ENCODE results near the gene CCDC61.

Gene CCDC61, protein sequence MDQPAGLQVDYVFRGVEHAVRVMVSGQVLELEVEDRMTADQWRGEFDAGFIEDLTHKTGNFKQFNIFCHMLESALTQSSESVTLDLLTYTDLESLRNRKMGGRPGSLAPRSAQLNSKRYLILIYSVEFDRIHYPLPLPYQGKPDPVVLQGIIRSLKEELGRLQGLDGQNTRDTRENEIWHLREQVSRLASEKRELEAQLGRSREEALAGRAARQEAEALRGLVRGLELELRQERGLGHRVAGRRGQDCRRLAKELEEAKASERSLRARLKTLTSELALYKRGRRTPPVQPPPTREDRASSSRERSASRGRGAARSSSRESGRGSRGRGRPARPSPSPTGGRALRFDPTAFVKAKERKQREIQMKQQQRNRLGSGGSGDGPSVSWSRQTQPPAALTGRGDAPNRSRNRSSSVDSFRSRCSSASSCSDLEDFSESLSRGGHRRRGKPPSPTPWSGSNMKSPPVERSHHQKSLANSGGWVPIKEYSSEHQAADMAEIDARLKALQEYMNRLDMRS

DNA sequence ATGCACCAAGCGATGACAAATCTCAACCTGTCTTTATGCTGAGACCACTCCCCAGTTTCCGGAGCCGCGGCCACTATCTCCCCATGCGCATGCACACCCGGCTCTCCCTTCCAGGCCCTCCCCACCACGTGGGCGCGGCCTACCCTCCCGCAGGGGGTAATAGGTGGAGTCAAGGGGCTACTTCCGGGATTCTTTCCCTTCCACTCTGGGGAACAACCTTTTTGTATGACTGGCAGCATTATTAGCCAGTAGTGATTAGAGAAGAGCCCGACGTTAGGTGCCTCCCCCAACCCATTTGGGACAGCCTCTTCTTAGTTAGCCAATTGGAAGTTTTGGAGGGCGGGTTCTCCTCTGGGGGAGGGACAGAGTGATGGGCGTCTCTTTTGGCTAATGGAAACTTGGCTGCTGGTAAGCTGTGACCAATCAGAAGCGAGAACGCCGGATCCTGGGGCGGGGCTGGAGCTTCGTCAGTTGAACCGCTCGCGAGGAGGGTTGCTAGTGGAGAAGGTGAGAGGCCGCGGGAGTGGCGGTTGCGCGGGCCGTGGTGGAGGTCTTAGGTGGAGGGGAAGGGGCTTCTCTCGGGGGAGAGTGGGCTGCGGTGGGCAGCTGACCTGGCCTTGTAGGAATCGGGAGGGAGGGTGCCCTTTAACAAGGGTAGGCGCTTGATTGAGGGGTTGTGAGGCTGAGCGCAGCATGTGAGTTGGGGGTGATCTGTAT is at the start of gene CCDC61:
CCDC61 (plus strand) TSS at position 470 of the 717 bp plus-strand sequence. CDS start 7,552 bp downstream, outside the sequence.
- peak; percentile 95 for DNase-seq (ENCODE audit: low read depth)

DNA sequence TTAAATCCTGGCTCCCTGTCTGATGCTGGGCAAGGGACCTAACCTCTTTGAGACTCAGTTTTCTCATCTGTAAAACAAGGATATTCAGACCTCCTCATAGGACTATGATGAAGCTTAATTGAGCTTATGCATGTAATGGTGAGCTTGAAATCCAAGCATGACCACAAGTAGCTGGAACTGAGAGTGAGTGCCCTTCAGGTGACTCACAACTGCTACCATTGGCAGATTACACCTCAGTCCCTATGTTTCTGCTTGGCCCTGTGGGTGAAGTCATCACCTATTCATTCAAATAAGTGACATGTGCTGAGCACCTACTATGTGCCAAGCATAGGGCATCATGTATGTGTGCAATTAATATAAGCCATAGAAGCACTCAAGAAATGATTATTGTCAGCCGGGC is 47.3 kb upstream of the CCDC61 start:
- DNase-seq (ENCODE audit: low read depth) = no peak

DNA sequence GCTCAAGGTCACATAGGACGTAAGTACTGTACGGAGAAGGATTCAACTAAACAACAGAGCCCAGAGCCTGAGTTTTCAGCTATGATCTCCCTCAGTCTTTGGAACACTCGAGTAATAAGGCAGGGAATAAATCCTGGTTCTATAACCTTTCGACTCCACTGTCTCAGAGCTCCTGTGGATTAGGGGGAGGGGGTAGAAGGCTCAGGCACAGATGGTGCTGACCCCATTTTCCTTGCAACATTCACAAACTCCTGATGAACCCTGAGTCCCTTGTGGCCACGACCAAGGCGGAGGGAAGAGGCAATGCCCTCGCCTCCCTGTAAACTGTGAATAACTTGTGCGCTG is 43.0 kb upstream of the CCDC61 start:
- no peak for DNase-seq (ENCODE audit: low read depth)

DNA sequence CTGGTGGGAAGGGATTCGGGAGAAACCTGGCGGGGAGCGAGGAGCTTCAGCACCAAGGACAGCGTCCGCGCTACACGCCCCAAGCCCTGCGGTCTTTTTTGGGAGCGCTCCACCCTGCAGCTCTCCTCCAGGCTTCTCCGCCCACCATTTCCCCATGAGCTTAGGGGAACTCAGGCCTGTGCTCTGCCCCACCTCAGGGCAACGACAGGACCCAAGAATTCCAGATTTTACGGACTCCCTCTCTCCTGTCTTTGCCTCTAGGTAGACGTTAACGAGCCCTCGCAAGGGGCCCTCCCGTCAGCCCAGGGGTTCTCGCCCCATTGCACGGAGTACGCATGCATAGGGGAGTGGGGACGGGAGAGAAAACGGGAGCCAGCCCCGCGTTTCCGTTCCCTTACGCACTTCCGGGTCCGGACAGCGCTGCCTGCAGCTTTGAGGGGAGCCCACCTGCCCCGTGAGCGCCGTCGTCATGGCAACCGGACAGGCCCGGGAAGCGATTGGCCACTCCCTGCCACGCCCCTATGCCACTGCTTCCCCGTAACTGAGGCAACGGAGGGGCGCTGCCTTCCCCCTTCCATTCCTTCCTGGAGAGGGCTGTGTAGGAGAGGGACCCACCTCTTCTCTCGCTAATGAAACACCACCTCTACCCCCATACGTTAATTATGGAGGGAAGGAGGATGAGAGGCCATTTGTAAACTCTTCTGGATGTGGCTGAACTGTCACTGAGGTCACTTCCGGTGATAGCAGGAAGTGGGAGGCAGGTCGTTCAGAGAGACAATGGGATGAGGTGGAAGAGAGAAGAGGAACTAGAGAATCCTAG is 42.4 kb upstream of the CCDC61 start:
- peak; percentile 23 for DNase-seq (ENCODE audit: low read depth)

DNA sequence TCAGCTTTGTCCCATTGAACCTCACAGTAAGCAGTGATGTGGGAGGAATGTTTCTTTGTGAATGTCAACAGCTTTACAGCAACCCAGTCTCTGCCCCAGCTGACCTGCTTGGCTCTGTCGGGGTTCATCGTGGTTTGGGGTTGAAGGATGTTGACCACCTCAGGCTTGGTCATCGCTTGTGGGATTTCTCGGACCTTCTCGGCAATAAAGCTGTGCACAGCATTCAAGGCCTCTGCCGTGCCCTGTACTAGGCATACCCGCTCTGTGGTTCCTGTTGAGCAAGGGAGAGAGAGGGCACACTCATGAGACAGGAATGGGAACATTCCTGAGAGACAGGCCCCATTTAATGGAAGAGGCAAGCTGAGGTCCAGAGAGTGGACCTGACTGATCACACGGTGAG is 41.6 kb upstream of the CCDC61 start:
- no peak for DNase-seq (ENCODE audit: low read depth)

DNA sequence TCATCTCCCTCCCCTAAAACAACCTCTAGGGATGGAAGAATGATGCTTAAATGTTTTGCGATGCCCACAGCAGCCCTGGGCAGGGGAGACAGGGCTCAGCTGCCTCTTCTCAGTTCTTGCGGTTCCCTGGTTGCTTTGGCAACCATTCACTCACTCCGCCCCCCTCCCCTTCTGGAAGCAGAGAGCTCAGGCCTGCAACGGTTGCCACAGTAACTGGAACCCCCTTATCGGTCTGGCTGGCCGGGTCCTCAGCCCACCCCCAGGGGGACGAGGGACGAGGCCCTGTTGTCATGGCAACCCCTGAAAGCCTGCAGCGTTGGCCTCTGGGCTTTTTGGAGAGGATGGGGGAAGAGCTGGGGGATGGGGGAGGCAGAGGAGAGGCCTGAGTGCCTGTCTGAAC is 41.1 kb upstream of the CCDC61 start:
- DNase-seq (ENCODE audit: low read depth) = no peak

DNA sequence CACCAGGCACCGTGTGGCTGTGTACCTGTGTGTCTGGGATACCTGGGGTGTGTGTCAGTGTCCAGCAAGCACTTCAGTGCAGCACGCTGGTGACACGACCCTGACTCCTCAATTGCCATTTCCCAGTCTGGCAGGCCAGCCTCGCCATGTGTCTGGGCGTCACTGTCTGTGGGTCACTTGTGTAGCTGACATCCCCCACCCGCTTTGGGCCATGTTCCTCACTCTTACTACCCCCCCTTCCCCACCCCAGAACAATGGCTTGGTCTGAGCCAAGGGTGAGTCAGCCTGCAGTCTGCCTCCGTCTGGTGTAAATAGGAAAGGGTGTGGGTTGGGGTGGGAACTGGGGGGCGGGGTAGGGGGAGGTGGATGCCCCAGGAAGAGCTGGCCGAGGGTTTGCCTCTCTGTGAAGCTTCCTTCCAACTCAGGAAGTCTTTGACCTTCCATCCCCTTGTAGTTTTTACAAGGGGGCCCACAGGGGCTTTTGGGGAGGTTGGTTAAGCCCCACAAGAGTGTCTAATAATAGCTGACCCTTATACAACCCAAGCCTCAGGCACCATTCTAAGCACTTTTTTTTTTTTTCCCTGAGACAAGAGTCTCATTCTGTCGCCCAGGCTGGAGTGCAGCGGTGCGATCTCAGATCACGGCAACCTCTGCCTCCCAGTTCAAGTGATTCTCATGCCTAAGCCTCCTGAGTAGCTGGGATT is 39.2 kb upstream of the CCDC61 start:
- DNase-seq (ENCODE audit: low read depth) = no peak

DNA sequence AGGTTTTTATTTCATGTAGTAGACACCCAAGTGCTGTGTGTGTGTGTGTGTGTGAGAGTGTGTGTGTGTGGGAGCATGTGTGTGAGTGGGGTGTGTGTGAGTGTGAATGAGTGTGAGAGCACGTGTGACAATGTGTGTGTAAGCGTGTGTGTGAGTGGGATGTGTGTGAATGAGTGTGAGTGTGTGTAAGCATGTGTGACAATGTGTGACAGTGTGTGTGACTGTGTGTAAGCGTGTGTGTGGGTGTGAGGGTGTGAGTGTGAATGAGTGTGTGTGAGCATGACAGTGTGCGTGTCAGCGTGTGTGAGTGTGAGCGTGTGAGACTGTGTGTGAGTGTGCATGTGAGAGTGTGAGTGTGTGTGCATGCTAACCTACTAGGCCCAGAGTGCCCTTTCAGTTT is 36.9 kb upstream of the CCDC61 start:
- no peak for DNase-seq (ENCODE audit: low read depth)

DNA sequence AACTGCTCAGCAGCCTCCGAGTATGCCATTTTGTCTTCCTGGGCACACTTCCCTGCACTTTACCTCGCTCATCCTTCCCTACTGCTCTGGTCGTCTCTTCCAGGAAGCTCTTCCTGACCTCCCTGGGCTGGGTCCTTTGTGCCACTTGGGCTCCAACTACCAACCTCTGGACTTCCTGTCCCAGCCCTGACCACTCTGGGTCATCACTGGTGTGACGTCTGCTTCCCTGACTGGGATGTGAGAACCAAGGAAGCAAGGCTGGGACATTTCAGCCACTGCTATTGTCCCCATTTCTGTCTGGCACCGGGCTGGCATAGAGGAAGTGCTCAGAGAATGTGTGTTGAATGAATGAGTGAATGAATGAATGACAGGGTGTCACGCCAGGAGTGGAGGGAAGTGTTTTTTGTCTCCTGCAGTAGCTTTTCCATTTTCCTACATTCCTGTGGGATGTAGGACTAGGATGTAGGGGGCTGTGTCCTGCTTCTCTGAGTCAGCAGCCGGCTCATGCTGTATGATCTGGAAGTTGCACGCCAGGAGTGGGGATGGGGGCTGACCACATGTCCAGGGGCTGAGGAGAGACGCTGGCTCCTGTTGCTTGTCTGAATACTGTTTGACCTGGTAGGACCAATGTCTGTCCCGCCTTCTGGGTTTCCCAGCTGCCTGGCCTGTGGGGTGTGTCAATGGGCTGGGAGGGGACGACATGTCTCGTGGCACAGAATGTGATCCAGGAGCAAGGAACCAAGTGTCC is 36.3 kb upstream of the CCDC61 start:
- DNase-seq (ENCODE audit: low read depth) = no peak

DNA sequence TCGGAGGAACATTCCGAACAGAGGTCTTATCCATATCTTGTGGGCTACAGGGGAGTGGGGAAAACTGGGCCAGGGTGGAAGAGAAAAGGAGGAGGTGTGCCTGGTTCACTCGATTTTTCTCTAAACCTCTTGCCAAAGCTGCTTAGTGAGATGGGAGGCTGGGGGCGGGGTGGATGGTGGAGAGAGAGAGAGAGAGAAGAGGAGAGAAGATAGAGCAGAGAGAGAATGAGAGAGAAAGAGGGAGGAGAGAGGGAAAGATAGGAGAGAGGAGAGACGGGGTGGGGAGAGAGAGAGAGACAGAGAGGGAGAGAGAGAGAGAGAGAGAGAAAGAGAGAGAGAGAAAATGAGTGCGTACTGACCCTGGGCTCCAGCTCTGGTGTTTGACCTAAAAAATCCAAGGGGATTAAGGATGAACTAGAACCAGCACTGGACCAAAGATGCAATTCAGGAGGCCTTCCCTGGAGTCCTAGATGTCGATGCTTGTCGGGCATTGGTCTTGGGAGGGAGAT is 35.7 kb upstream of the CCDC61 start:
- no peak for DNase-seq (ENCODE audit: low read depth)

DNA sequence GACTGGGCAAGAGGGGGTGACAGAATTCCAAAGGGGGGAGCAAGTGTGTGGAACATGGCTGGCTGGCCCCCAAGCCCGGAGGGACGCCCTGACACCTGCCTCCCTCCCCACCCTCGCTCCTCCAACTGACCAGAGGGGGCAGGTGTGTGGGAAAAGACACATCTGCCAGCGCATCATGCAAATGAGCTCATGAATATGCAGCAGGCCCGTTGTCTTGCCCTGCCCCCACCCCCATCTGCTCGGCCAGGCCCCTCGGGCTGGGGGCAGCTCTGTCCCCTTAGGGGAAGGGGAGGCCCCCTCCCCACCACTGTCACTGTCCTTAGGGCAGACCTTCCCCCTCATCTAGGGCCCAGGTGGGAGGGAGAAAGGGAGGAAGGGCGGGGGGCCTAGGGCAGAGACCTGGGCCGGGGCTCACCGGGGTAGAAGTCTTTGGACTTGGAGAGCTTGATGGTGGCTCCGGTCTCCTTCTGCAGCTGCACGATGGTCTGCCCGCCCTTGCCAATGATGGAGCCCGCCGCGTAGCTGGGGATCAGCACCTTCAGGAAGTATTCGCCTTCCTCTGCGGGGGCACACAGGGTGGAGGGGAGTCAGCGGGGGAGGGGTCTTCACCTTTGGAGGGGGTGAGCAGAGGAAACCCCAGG is 34.6 kb upstream of the CCDC61 start:
- DNase-seq (ENCODE audit: low read depth) = no peak

DNA sequence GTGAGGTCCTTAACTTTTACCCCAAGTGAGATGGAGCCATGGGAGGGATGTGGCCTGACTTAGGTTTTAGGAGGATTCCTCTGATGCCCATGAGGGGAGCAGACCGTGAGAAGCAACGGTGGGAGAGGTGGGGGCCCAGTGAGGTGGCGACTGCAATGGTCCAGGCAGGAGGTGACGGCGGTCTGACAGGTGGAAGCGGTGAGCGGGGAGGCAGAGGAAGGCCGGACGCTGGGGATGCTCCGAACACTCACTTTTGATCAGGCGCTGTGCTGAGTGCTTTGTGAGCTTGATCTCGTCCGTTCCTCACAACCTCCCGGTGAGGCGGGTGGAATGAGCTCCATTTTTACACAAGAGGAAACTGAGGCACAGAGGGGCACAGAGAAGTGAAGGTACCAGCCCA is 33.2 kb upstream of the CCDC61 start:
- no peak for DNase-seq (ENCODE audit: low read depth)

DNA sequence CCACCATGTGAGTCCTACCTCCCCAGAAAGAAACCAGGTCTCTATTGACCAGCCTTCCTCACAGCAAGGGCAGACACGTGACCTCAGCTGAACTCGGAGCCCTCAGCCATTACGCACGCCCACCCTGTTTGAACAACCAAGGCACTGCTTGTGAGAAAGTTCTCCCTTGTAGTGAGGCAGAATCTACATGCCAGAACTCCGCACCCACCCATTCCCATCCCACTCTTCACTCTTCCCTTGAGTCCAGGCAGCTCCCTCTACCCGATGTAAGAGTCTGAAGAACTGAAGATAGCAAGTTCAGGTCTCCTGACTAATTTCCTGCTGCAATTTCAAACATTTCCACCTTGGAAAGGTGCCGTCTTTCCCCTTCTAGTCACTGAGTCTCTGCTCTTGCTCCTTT is 28.0 kb upstream of the CCDC61 start:
- DNase-seq (ENCODE audit: low read depth) = no peak

DNA sequence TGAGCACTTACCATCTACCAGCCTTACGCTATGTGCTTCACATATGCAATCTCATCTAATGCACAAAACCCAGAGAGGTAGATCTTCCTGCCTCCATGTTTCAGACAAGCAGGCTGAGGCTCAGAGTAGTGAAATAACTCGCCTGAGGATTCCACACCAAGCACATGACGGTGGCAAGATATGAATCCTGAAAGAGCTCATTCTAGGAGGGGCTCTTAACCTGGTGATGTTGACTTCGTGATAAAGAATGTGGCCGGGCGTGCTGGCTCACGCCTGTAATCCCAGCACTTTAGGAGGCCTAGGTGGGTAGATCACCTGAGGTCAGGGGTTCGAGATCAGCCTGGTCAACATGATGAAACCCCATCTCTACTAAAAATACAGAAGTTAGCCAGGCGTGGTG is 26.6 kb upstream of the CCDC61 start:
- DNase-seq (ENCODE audit: low read depth) = no peak

DNA sequence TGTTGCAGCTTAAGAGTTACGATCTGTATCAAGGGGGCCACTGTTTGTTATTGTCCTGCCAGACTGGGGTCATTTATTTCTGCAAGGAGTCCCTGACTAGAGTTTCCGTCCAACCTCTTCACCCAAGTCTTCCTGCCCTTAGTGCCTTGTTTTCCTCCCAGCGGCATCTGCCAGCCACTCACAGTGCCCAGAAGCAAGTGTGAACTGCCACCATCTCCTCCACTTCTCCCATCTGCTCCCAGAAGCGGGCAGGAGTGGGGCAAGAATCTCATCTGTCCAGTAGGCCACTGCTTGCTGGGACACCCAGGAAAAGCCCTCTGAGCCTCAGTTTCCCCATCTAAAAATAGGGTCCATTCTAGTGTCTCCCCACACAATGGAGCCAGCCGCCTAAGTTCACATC is 25.6 kb upstream of the CCDC61 start:
- DNase-seq (ENCODE audit: low read depth) = no peak

DNA sequence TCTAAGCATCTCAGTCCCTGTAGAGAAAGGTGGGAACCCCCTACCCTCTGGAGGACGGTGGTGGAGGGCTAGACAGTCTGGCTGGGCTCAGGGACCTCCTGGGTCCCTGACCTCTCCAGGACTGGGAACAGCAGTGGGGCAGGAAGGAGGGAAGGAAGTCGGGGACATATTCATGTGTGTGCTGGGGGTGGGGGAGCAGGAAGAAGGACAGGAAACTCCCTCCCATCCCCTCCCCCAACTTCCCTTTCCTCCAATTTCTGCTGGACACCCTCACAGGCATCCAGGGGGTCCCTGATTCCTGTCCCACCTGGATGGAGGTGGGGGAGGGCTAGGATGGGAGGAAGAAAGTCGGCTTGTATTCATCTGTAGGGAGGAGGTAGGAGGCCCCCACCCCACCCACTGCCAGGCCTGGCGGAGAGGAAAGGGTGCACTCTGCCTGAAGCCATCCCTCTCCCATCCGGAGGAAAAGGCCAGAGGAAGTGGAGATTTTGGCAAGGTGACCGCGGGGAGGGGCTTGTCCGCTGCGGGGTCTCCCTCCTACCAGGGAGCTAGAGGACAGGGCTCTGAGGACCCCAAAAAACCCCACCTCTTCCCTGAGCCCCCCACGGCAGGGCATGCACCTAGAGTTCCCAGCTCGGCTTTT is 23.9 kb upstream of the CCDC61 start:
- DNase-seq (ENCODE audit: low read depth) = no peak

DNA sequence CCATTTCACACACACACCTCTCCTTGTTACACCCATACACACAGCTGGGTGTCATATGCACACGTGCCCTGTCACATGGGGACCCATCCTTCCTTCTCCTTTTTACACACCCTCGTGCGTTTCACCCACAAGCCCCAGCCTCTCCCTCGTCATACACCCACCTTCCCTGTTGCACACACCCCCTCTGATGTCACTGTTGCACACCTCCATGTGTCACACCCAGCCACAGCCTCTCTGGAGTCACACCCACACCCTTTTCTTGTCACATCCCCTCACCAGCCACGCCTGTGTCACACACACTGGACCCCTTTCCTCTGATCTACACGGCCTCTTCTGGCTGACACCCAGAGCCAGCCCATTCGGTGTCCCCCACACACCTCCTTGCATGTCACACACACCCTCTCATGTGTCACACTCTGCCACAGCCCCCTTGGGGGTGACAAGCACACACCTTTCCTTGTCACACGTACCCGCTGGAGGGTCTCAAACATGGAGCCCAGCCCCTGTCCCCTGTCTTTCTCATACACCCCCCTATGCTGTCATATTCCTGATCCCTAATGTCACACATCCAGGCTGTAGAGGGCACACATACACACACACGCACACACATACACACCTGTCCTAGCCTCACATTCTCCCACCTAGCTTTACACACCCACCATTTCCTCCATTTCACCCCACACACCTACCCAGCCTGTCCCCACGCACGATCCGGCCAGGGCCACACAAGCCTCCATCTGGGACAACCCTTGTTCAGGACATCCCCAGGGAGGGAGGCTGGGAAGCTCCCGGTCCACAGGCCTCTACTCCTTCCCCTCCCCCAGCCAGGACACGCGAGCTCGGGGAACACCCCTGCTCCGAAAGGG is 23.0 kb upstream of the CCDC61 start:
- no peak for DNase-seq (ENCODE audit: low read depth)

DNA sequence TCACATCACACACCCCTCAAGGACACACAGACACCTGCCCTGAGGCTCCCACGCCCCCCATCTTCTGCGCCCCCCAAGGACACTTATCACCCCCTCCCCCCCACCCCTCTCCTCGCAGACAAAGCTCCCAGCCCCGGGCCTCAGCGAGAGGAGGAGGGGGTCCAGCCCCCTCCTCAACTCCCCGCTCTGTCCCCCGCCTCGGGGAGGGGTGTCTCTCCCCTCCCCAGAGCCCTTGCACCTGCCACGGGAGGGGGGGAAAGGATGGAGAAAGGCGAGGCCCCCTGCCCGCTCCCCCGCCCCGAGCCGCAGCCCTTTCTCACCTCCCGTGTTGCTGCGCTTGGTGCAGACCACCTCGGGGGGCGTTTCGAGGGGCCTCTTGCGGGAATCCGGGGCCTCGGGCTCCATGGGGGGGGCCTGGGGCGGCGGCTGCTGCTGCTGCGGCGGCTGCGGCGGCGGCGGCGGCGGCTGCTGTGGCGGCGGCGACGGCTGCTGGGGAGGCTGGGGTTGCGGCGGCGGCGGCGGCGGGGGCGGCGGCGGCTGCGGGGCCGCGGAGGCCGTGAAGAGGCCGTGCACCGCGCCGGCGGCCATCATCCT is 22.2 kb upstream of the CCDC61 start:
- no peak for DNase-seq (ENCODE audit: low read depth)

Data from activated T-cell treated with anti-CD3 and anti-CD28 coated beads for 24 hours (primary cell).